NCI-H128 (cell line): Measurements from ENCODE around the gene POGK.
"Not testable (repeated sequence)": the region's sequence is repeated elsewhere in the genome, so short reads cannot be mapped to it uniquely, and the experiment has no call there.

Source experiments
- DNase-seq: peaks from one replicate; lab custom pipeline; 2025; ENCODE audit not compliant: unreplicated experiment; lab: John Stamatoyannopoulos, UW

POGK gene

DNA sequence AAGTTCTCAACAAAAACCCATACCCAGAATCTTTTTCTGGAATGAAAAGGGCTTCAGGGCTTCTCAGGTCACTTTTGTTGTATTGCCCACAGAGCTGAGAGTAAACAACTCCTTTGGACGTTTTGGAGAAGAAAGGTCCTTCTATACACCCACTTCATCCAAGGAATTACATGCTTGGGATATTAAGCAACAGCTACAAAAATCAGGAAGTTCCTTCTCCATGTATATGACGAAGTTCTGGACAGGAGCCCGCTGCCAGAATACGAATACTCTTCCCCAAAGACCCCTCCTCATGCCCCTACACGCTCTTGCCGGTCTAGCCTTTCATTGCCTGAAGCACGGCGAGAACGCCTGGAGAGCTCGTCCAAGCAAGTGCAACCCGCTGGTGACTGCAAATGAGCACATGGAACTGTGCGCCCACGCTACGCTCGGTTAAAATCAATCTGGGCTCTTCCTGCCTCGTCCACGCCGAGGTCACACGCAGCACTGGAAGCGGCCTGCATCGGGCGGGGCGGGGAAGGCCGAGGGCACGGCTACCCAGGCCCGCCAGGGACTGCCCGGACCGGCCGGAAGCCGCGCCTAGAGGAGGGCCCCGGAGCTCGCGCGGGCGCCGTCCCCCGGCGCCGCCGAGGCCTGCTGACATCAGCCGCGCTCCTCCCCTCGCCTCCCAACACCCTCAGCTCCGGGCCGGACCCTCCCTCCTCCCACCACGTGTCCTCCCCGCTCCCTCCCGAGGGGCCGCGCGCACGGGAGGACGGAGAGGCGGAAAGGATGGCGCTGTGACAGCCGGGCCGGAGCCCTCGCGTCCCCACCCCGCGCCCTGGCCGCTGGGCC, at the start of gene POGK:
Gene POGK, plus strand, starts transcription at position 710 of the 834 bp plus-strand sequence. CDS start 1,482 bp downstream, outside the sequence.
- DNase-seq: peak; percentile 77

DNA sequence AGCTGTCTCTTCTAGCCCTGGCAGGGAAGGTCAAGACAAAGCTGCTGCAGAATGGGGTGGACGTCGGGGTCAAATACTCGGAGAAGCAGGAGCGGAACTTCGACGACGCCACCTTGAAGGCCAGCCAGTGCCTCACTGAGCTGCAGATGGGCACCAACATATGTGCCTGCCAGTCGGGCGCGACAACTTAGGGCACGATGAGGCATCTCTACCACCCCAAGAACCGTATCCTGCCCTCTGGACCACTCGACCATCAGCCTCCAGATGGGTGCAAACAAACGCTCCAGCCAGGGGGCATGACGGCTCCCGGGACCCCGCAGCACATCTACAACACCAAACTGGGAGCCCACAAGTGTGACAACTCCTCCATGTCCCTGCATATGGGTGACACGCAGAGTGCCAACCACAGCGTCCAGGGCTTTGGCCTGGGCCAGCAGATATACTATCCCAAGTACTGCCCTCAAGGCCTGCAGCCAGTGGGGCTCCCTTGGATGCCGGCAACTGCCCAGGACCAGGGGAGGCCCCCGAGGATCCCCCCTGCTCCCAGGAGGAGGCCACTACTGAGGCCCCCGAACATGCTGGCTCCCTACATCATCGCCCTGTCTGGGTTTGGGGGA, 42.5 kb upstream of the POGK start:
- DNase-seq: no peak

DNA sequence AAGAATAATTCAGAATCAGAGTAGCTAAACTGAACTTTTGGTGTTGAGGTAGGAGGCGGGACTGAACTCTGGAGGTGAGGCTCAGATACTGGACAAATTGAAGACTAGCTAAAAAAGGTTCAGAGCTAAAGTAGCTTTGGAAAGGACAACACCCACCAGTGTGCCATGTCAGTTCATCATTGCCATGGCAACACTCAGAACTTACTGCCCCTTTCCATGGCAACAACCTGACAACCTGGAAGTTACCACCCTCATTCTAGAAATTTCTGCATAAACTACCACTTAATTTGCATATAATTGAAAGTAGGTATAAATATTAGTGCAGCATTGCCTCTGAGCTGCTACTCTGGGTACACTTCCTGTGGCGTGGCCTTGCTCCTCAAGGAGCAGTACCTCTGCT, 30.3 kb upstream of the POGK start:
- DNase-seq: no peak

DNA sequence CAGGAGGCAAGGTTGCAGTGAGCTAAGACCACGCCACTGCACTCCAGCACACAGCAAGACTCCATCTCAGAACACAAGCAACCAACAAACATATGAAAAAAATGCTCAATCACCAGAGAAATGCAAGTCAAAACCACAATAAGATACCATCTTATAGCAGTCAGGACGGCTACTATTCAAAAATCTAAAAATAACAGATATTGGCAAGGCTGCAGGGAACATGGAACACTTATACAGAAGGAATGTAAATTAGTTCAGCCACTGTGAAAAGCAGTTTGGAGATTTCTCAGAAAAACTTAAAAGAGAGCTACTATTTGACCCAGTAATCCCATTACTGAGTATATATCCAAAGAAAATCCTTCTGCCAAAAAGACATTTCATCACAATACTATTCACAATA, 27.6 kb upstream of the POGK start:
- no peak for DNase-seq

GRCh38 chr1:166813508-166814223, 25.6 kb upstream of the POGK start:
- no peak for DNase-seq

GRCh38 chr1:166814611-166815010, 24.7 kb upstream of the POGK start:
- DNase-seq: no peak

DNA sequence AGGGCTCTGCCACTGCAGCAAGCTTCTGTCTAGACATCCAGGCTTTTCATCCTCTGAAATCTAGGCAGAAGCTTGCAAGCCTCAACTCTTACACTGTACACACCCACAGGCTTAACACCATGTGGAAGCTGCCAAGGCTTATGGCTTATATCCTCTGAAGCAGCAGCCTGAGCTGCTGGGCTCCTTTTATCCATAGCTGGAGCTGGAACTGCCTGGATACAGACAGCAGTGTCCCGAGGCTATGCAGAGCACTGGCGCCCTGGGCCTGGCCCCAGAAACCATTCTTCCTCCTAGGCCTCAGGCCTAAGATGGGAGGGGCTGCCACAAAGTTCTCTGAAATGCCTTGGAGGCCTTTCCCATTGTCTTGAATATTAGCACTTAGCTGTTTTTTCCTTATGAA, 19.3 kb upstream of the POGK start:
- DNase-seq: no peak

DNA sequence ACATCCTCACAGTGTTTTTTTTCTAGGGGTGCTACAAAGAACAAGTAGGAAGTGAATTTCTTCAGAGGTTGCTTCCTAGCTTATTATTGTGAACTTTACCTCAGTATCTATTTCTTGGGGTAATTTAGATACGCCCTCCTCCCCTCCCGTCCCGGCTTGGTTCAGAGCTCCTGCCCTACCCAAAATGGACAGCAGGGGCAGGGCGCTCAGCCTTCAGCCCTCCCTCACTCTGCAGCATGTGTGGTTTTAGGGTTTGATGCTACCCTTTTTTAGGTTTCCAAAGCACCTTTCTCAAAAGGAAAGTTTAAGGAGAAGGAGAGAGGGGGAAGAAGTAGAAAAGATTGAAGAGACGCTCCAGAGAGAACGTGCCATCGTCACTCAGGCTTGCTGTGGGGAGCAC, 16.9 kb upstream of the POGK start:
- no peak for DNase-seq

GRCh38 chr1:166827426-166827825, 11.8 kb upstream of the POGK start:
- no peak for DNase-seq

- not testable (repeated sequence) for DNase-seq
Measured at GRCh38 chr1:166829762-166830161, 9.5 kb upstream of the POGK start.

- DNase-seq: no peak
Measured at GRCh38 chr1:166836733-166837132, 2.5 kb upstream of the POGK start.

GRCh38 chr1:166839600-166840308, 479 bp downstream of the POGK start:
- no peak for DNase-seq

DNA sequence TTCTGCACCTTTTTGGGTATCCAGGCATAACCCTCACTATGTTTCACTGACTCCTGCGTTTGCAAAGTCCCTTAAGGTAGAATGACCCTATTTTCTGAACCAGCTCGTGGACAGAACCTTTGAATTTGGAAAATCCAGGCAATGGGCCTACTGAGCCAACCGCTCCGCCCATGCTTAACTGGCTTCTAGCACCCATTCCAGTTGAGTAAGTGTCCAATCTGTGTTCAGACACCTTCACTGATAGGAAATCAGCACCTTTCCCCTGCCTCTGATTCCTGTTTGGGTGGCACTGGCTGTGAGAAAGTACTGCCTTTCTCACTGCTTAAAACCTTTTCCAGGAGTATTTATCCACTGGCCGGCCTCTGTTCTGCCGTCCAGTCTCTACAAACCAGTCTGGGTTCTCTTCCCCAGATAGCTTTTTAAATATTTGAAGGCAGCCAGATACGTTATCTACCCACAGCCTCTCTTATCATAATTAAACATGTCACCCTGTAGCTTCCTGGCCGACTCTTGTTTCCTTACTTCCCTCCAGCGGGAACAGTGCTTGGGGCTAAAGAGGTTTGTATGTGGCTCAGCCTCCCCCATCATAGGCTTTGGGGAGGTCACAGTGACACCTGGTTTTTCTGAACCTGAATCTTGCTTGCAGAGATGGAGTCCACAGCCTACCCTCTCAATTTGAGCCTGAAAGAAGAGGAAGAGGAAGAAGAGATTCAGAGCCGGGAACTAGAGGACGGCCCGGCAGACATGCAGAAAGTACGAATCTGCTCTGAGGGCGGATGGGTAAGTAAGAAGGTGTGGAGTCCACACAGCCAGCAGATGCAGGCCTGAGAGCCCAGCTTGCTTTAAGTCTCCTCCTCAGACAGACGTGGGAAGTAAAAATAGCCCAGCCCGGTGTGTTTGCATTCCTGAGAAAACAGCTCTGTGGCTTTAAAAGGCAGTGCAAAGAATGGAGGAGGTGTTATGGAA, 1.3 kb downstream of the POGK start:
- DNase-seq: no peak

GRCh38 chr1:166843322-166843721, 4.0 kb downstream of the POGK start:
- DNase-seq: no peak

DNA sequence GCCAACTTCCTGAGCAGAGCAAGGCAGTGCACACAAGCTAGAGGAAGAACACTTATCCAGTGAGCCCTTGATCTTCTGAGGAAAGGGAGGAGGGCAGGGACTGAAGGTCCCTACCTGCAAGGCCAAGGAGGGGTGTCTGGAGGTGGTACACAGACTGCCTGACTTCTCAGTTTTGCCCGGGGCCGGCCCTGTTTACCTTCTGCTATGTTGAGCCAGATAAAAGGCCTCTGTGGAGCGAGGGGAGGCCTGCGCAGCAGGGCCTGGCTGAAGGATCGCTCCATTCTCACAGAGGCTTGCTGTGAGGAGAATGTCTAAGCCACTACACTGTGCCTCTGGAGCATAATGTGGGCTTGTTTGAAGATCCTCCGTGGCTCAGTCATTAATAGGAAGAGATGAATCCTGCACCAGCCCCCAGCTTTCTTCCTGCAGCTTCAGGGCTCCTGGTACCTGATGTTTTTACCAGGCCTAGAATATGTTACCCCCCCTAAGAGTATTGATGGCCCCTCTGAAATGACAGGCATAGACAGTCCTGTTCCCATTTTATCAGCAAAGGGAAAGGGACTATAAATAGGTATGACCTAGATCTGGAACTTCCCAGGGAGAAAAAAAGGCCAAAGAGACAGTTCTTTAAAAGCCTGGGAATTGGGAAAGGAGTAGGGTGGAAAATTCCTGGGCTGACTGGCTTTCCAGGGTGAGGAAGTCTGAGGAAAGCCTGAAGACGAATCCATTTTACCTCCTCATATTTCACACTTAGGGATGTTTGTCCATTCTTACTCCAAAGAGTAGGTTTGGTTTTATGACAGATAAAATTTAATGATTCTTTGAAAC, 4.7 kb downstream of the POGK start:
- no peak for DNase-seq

- no peak for DNase-seq
Measured at GRCh38 chr1:166844791-166845190, 5.5 kb downstream of the POGK start.

- DNase-seq: no peak
Measured at GRCh38 chr1:166848193-166848592, 8.9 kb downstream of the POGK start.

DNA sequence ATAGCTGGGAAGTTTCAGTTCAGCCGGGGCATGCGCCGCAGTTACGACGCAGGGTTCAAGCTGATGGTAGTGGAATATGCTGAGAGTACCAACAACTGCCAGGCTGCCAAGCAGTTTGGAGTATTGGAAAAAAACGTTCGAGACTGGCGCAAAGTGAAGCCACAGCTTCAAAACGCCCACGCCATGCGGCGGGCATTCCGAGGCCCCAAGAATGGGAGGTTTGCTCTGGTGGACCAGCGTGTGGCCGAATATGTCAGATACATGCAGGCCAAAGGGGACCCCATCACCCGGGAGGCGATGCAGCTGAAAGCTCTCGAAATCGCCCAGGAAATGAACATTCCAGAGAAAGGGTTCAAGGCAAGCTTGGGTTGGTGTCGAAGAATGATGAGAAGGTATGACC, 9.9 kb downstream of the POGK start:
- no peak for DNase-seq

DNA sequence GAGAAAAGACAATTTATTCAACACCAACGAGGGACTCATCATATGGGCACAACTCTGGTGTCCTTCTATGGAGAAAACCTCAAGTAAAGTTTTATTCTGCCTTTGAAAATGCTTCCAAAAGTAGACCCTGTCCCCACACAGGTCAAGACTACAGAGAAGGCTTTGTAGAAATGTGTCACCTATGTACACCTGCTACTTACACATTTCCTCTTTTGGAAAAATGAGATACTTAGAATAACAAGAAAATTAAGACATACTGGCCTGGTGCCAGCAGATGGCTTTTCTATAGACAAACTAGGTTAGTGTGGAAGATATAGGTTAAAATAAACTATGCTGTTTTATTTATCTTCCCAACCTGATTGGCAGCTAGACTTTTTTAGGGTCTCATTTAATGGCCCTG, 13.6 kb downstream of the POGK start:
- DNase-seq: no peak
